Right lobe of liver (tissue), 6 donors: Measurements from ENCODE around the gene APOA1. TPM values are rescaled to one million over a fixed set of nuclear protein-coding genes. Genes with fewer than 3 reads are reported as not detected.
A peak's percentile ranks its signal among the peaks of the same experiment; 100 is the strongest.

Experiments used
- ATAC-seq, 4 donors: fragments of 200-7000 bp; cut with Tn5 transposase; one replicate each; pipeline ENCODE4 v1.9.1; 2020; ENCODE audit warnings: mild to moderate bottlenecking in 4 of 4, moderate library complexity in 4 of 4
- DNase-seq, 3 donors: peaks; one replicate each; pipeline ENCODE4 v3.0.0-alpha.2; 2020
- H3K27ac ChIP-seq, 3 donors: fragments of 200-600 bp; one replicate each; pipeline ENCODE4 v1.8.0; 2022
- H3K27me3 ChIP-seq, 2 donors: fragments of 200-600 bp; one replicate each; pipeline ENCODE4 v1.8.0; 2022
- H3K36me3 ChIP-seq, 4 donors: fragments of 200-600 bp; sonication (generic) in 1 of 4; one replicate each; pipeline versions ENCODE4 v1.5.1 to v1.8.0; 2017 to 2022; ENCODE audit warnings: control low read depth in 1 of 4
- H3K4me1 ChIP-seq, 4 donors: fragments of 200-600 bp; sonication (generic) in 1 of 4; one replicate each; pipeline versions ENCODE4 v1.5.1 to v1.8.0; 2017 to 2022; ENCODE audit warnings: control low read depth in 1 of 4
- H3K4me3 ChIP-seq, 3 donors: fragments of 200-600 bp; one replicate each; pipeline ENCODE4 v1.8.0; 2022
- H3K9me3 ChIP-seq, 4 donors: fragments of 200-600 bp; sonication (generic) in 1 of 4; one replicate each; pipeline versions ENCODE4 v1.5.1 to v1.8.0; 2017 to 2022; ENCODE audit warnings: control low read depth in 1 of 4
- POLR2A ChIP-seq: fragments of 450-650 bp; IDR thresholded peaks from one replicate; pipeline ENCODE4 v1.6.1; 2017; ENCODE audit warnings: antibody characterized with exemption, mild to moderate bottlenecking
- WGBS: methylation state at CpG from one replicate; pipeline ENCODE4 v1.1.6; 2018; ENCODE audit warnings: low coverage, low lambda C conversion rate; ENCODE audit not compliant: insufficient coverage; ENCODE audit errors: missing lambda C conversion rate; 5-methylcytosine and 5-hydroxymethylcytosine counted together
- intact Hi-C, 2 donors: fragments of 100-400 bp; cut with DNase I; formaldehyde crosslinking; loops; one replicate each; pipeline versions ENCODE4 v1.11.2 to v1.14.1; 2022
- total RNA-seq, 6 experiments: library from RNA; depleted of rRNA in 2 of 6; stranded (reverse); fragments of >200 nt in 2 of 6; fragmentation: NEBNext Ultra II Directional in 3 of 6; extraction: Animal tissue kit (Norgen Biotek cat#: 25700) in 3 of 6; gene quantifications; one replicate each; pipeline versions ENCODE4 v1.1.0 to v1.2.4, GENCODE V29; 2016 to 2023
- TF ChIP-seq, protein P1 (sequence below), 4 donors: fragments of 200-600 bp in 3 of 4; fragments of 450-650 bp in 1 of 4; IDR thresholded peaks; one replicate each; pipeline versions ENCODE4 v1.5.1 to v1.8.0; 2016 to 2022; ENCODE audit warnings: antibody characterized with exemption in 4 of 4, mild to moderate bottlenecking in 2 of 4
- donor health status: DM: no; HTN: yes; CAD: no.
- donor health status: DM: no; HTN: no; CAD: no.
- donor health status: DM: no; HTN: no; CAD: no.
- donor health status: DM: no; HTN: yes; CAD: no.
- donor health status: DM: no; HTN: yes; CAD: no.

APOA1 gene
- total RNA-seq, 6 experiments from 2014 or later: 5,429 to 12,494 (median 8,679) TPM

DNA sequence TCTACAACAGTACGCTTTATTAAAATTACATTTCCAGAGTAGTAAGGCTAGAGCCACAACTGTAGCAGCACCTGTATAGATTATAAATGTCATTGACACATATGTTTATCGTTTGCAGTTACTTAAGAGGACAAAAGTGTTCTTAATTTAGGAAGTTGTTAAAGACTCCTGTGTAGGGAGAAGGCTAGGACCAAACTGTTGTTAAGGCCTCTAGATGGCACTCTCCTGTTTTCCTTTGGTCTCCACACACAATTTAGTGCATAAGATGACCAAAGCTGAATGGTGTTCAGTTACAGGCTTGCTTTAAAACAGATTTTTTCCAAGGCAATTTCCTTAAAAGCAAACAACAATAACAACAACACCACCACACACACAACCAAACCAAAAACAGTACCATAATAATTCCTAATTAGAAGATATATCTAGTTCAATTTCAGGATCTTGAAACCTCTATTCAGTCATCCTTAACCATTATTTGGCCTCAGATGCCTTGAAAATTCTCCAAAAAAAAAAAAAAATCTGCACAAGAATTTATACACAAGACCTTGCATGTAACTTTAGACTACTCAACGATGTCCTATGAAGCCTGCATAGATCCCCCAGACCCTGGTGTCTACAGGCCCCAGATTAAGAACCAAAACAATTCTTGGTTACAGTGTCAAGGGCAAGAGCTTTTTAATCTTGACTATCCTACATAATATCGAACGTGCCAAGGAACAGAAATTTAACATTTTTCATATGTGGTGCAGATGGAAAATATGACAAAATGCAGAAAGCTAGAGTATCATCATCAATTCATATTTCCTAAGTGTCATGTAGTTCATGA, 42.6 kb upstream of the APOA1 start:
- DNase-seq (no peak), ATAC-seq (peak; percentile 93 to 98 (median 94))
- H3K27me3 ChIP-seq: no peaks in the 10 kb centered on the region
- TF ChIP-seq, protein P1, sequence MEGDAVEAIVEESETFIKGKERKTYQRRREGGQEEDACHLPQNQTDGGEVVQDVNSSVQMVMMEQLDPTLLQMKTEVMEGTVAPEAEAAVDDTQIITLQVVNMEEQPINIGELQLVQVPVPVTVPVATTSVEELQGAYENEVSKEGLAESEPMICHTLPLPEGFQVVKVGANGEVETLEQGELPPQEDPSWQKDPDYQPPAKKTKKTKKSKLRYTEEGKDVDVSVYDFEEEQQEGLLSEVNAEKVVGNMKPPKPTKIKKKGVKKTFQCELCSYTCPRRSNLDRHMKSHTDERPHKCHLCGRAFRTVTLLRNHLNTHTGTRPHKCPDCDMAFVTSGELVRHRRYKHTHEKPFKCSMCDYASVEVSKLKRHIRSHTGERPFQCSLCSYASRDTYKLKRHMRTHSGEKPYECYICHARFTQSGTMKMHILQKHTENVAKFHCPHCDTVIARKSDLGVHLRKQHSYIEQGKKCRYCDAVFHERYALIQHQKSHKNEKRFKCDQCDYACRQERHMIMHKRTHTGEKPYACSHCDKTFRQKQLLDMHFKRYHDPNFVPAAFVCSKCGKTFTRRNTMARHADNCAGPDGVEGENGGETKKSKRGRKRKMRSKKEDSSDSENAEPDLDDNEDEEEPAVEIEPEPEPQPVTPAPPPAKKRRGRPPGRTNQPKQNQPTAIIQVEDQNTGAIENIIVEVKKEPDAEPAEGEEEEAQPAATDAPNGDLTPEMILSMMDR (IDR thresholded peaks at IDR 0.05): peak; percentile 65 to 76 (median 74)
- TF ChIP-seq POLR2A: no peak
- no peak overlapping the region for H3K4me3 ChIP-seq
- no peaks in the 10 kb centered on the region for H3K9me3 ChIP-seq
- intact Hi-C loops: loop anchor here (10.0 kb wide), 1 partner anchor 225 kb away; no protein-coding TSS in a partner anchor
- H3K36me3 ChIP-seq: peaks cover 0 to 10% (median 0%) of the 10 kb centered on the region in 4 donors
- peaks cover 0 to 5% (median 0%) of the 10 kb centered on the region in 4 donors for H3K4me1 ChIP-seq
- 62% methylated on average over 5 of the region's 5 CpGs for WGBS
- H3K27ac ChIP-seq: no peak overlapping the region

DNA sequence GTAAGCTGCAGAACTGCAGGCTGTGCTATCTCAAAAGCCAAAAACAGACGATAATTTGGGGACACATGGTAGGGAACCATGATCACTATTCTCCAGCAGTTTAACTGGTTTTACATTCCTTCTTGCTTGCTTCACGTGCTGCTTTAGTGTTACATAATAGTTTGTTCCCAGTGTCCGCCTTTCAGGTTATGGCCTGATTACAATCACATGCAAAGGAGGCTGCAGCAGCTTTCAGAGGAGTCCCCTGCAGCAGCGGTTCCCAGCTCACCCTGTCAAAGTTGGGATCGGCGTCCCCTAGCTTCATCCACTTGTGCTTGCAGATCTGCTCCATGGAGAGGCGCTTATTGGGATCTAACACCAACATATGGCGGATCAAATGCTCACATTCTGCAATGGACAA, 39.2 kb upstream of the APOA1 start:
- peak in 2 of 4 donors; percentile 52 to 59 for ATAC-seq
- Histone ChIP-seq H3K27me3 (no peaks in the 10 kb centered on the region), H3K27ac (no peak overlapping the region), H3K36me3 (peaks cover 0 to 42% (median 8%) of the 10 kb centered on the region in 4 donors), H3K9me3 (no peaks in the 10 kb centered on the region), H3K4me3 (no peak overlapping the region), H3K4me1 (peaks cover 0 to 5% (median 0%) of the 10 kb centered on the region in 4 donors)
- TF ChIP-seq POLR2A: no peak
- TF ChIP-seq, protein P1 (IDR thresholded peaks at IDR 0.05): no peak
- WGBS: 43% methylated on average over 3 of the region's 8 CpGs
- no peak for DNase-seq
- intact Hi-C loops: loop anchor here in 1 of 2 donors (10.0 kb wide), 1 partner anchor 228 kb away; no protein-coding TSS in a partner anchor

DNA sequence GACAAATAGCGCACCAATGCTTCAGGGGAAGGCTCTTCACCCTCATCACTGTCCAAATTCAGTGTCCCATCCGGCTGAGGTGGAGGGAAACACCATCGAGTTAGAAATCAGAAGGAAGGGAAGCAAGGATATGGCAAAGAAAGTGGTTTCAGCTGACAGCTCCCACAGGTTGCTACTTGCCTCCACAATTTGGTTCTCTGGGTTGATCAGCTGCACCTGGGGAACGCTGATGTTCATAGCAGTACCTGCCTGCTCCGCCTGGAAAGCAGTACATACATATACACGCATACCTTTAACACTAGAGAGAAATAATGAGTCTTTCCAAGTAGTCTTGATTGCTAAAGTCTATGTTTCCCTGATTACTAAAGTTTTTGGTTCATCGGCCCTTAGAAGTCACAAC, 37.8 kb upstream of the APOA1 start:
- TF ChIP-seq POLR2A: no peak
- TF ChIP-seq, protein P1 (IDR thresholded peaks at IDR 0.05): no peak
- DNase-seq: no peak
- Histone ChIP-seq H3K36me3 (peaks cover 0 to 49% (median 8%) of the 10 kb centered on the region in 4 donors), H3K4me1 (peaks cover 0 to 10% (median 3%) of the 10 kb centered on the region in 4 donors), H3K27ac (no peak overlapping the region), H3K27me3 (no peaks in the 10 kb centered on the region), H3K4me3 (no peak overlapping the region), H3K9me3 (no peaks in the 10 kb centered on the region)
- no peak for ATAC-seq
- intact Hi-C loops: loop anchor here in 1 of 2 donors (10.0 kb wide), 1 partner anchor 230 kb away; no protein-coding TSS in a partner anchor
- WGBS: 91% methylated on average over 7 of the region's 7 CpGs

DNA sequence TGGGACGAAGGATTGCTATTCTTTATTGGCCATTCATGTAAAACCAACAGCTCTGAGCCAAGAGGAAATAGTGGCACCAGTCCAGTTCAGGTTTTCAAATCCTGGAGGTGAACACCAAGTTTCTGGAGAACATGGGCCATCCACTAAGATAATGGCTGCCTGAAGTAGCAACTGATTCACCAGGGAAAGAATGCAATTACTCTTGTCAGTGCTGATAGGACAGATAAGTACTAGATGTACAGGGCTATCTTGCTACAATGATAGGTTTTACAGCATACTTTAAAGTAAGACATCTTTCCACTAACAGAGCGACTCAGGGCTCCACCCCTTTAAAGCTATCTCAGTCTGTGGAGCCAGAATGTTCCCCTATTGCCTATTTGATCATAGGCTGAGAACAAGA, 36.8 kb upstream of the APOA1 start:
- intact Hi-C loops: loop anchor here in 1 of 2 donors (10.0 kb wide), 1 partner anchor 231 kb away; no protein-coding TSS in a partner anchor
- DNase-seq (no peak), ATAC-seq (no peak)
- H3K36me3 ChIP-seq: peaks cover 0 to 49% (median 8%) of the 10 kb centered on the region in 4 donors
- no peaks in the 10 kb centered on the region for H3K9me3 ChIP-seq
- no peak overlapping the region for H3K4me3 ChIP-seq
- H3K27ac ChIP-seq: no peak overlapping the region
- no peaks in the 10 kb centered on the region for H3K27me3 ChIP-seq
- TF ChIP-seq POLR2A: no peak
- 91% methylated on average over 2 of the region's 2 CpGs for WGBS
- H3K4me1 ChIP-seq: peaks cover 0 to 20% (median 8%) of the 10 kb centered on the region in 4 donors

DNA sequence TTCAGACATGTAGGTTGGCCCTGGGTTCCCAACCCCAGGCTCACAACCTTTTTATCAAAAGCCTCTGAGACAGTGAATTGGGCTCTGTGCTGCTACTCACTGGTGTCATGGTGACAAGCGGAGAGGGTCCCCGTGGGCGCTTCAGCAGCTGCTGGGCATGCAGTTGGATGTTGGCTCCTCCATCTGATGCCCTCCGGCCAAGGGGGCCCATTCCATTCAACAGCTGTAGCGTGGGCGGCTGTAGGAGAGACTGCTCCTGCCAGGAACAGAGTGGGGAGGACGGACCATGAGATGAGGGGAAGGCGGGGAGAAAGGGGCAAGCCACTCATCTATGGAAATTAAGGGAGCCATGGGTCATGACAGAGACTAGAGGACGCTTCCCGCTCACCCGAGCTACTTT, 36.0 kb upstream of the APOA1 start:
- no peaks in the 10 kb centered on the region for H3K9me3 ChIP-seq
- peaks cover 0 to 20% (median 8%) of the 10 kb centered on the region in 4 donors for H3K4me1 ChIP-seq
- TF ChIP-seq POLR2A: no peak
- TF ChIP-seq, protein P1 (IDR thresholded peaks at IDR 0.05): no peak
- no peak overlapping the region for H3K4me3 ChIP-seq
- no peak for DNase-seq
- H3K27ac ChIP-seq: no peak overlapping the region
- ATAC-seq: no peak
- peaks cover 0 to 55% (median 8%) of the 10 kb centered on the region in 4 donors for H3K36me3 ChIP-seq
- no peaks in the 10 kb centered on the region for H3K27me3 ChIP-seq
- WGBS: 93% methylated on average over 3 of the region's 11 CpGs
- intact Hi-C loops: loop anchor here in 1 of 2 donors (10.0 kb wide), 1 partner anchor 231 kb away; no protein-coding TSS in a partner anchor
